NCI-H2196 treated with DMSO at 0.1 percent for 48 hours (cell line): ENCODE measurements around the gene STMN1.

Source experiments
- DNase-seq: peaks from one replicate; lab custom pipeline; 2025; ENCODE audit not compliant: unreplicated experiment; lab: John Stamatoyannopoulos, UW

The STMN1 gene

DNA sequence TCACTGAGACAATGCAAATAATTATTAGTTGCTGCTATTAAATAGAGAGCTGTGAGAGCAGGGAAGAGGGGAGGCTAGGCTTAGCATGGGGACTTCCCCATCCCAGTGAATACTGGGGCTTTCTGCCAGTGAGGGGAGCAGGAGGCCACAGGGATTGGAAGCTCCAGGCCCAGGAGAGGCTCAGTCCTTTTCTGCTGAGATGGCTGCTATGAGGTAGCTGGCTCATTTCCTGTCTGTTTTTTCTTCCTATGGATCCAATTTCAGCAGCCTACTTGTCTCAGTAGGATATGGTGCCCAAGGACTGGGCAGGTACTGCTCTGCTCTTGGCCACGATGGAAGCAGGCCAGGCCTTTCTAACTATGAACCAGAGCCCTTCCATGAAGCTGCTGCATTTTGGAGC, 10.0 kb downstream of the STMN1 start:
- DNase-seq: peak; percentile 38

DNA sequence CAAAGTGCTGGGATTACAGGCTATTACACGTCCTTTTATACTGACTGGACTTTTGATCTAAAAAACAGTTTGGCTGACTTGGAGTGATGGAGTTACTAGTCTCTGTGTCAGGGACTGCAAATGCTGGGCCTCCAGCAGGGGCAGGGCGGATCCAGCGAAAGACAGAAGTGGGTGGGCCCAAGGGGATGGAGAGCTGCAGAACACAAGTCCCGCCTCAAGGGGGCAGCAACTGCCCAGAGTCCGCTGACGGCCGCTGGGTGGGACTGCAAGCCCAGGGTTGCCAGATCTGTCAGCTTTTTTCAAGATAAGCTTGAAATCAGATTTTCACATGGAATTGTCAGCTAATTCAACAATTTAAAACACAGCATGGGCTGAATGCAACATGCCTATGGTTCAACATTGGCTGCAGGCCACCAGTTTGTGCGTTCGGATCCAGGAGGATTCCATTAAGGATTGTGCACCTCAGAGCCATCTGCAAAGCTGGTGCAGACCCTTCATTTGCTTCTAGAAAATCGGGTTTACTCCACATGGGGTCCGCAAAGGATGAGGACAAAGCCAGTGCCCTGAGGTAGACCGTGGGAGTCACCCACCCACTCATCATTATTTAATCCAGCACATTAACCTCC, 10.7 kb downstream of the STMN1 start:
- DNase-seq: peak; percentile 75

DNA sequence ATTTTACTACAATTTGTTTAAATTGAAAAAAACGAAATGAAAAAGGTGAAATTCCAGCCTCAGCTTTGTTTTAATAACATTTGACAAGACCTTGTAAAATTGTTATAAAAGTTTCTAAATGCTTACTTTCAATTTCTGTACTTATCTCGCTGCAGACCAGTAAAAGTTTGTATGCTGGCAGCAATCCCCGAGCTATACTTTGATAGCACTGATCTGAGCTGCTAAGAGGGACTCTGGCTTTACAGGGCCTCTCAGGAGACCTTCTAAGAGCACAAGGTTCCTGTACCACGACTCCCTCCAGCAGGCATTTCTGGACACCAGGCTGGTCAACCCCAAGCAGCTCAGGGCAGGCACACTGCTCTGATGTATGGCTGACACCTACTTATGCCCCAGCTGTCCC, 13.1 kb downstream of the STMN1 start:
- no peak for DNase-seq

DNA sequence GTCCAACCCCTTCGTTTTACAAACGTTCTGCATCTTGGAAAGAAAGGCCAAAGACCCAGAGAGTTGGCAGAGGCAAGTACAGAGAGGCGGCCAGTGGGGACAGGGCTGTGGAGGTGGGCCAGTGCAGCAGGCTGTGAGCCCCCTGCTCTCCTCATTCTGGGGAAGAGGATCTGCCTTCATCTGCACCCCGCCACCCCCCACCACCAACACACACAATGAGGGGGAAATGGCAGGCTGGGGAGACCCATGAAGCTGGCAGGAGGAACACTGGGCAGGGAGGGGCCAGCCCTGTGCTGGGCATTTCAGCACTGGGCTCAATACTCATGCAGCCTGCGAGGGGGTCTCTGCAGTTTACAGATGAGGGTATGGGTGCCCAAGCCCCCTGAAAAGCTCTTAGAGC, 14.6 kb downstream of the STMN1 start:
- DNase-seq: no peak

DNA sequence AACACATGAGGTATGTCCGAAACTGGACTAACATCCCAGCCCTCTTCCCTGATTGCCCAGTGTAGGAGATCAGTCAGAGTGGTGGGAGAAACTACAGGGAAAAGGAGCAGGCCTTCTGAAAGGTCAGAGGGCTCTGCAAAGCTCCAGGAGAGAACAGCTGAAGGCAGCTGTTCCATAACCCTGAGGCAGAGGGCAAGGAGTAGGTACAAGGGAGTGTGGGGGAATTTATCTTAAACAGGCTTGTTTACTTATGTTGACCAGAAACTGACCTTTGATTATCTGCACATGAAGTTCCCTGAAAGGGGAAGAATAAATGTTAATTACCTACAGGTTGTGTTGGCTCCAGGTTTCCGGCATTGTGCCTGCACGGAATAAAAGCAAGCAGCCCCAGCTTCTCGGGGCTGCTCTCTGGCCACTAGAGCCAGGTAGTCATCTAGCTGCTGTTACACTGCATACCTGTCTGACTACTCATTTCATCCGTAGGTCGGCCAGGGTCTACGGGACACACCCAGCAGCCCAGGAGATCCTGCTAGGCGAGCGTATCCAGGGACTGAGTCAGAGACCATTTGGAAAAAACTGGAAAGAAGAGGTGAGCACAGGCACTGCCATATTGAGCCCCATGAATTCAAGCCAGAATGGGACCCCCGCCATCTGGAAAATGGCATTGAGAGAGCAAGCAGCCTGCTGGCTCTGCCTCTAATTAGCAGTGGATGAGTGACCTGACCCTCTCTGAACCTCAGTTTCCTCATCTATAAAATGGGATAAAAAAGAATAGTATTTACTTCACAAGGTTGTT, 15.8 kb downstream of the STMN1 start:
- DNase-seq: no peak

DNA sequence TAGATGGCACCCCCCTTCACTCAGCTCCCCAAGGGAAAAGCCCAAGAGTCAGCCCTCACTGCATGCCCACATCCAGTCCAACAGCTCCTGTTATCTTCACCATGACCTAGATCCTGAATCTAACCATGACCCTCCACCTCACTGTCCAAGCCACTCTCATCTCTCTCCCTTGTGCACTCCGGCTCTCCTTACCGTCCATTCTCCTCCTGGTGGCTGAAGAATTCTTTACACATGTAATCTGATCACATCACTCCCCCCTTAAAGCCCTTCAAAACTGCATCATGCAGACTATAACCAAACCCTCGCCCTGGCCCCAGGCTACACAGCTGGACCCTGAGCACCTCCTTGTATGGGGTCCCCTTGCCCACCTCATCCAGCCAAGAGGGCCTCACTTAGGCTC, 16.7 kb downstream of the STMN1 start:
- DNase-seq: peak; percentile 92

DNA sequence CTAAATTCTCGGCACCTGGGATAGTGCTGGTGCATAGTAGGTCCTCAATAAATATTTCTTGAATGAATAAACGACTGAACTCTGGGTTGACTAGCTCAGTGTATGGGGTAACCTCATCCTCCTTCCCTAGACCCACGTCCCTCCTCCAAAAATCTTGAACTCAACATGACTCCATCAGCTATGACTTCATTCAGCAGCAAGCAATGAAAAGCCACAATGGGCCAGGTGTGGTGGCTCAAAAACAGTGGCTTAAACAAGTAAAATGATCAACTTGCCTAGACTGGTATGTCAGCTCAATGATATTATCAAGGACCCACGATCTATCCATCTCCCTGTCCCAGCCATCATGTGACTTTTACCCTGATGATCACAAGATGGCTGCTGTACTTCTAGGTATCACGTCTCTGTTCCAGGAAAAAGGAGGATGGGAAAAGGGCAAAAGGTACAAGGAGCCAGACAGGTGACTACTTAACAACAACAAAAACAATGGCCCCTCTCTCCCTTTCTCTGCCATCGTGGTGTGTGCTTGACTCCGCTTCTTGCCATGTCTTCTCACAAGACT, 17.7 kb downstream of the STMN1 start:
- DNase-seq: no peak

DNA sequence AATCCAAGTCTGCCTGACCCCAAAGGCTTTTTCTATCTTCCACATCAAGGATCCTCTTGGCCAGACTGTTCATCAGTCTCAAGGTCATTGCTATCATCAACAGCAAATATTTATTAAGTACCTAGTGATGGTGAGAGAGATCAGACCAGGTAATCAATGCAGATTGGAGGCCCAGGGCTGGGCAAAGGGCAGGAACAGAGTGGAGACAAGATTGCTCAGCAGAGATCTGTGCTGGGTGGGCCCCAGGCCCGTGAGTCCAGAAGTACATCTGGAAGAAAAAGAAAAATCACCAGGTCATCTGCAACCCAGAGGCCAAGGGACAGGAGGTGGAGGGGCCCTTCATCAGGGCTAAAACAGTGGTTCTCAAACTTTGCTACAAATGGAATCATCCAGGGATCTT, 20.6 kb downstream of the STMN1 start:
- no peak for DNase-seq

DNA sequence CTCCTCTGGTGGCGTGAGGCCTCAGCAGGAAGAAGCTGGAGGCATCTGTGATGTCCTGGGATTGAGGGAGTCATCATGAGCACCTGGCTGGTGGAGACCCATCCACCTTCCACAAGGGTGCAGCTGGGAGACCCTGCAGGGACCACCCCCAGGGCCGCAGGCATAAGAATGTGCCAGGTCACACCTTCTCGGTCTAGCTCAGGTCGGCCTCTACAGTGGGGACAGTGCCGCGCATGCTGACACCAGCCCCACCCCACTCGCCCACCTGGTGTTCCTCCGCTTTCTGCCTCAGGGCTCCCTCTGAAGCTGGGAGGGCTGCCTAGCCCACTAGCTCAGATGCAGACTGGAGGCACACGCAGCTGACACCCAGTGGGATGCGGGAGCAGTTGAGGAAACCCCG, 25.0 kb downstream of the STMN1 start:
- DNase-seq: no peak

DNA sequence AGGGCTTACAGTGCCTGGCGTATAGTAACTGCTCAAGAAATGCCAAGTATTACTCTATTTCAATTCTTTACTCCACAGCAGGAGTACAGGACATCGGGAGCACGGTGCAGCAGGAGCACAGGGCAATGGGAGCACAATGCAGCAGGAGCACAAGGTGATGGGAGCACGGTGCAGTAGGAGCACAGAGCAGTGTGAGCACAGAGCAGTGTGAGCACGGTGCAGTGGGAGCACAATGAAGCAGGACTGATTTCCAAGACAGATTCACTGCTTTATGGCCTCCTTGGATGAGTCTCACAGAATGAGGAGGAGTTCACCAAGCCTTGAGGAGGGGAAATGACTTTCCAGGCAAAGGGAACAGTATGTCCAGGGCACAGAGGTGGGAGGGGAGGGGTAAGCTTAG, 25.7 kb downstream of the STMN1 start:
- DNase-seq: no peak

DNA sequence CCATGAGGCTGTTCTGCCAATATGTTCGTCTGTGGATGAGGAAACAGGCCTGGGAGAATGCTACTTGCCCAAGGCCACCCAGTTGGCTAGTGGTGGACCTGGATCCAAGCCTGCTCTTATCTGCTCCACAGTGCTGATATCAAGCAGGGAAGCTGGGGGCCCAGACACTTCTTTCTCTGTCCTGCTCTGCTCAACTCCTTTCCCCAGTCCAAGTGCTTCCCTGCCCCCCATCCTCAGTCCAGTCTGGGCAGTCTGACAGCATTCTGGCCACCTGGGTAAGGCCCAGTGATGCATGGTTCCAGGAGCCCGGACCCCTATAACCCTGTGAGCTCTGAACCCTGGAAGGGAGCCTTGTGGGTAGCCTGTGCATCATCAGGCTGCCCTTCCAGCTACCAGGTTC, 26.5 kb downstream of the STMN1 start:
- no peak for DNase-seq

DNA sequence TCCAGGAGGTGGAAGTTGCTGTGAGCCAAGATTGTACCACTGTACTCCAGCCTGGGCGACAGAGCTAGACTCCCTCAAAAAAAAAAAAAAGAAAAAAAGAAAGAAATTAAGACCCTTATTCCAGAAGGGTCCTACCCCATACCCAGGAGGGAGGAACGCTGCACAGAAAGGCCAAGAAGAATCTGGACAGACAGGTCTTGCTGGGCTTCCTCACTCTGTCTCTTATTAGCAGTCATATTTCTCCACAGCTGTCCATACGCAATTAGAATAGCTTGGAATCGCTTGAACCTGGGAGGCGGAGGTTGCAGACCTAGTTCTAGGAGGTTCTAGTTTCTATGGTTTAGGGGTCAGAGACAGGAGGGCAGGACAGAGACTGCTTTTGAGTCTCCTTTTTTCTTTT, 27.5 kb downstream of the STMN1 start:
- no peak for DNase-seq

DNA sequence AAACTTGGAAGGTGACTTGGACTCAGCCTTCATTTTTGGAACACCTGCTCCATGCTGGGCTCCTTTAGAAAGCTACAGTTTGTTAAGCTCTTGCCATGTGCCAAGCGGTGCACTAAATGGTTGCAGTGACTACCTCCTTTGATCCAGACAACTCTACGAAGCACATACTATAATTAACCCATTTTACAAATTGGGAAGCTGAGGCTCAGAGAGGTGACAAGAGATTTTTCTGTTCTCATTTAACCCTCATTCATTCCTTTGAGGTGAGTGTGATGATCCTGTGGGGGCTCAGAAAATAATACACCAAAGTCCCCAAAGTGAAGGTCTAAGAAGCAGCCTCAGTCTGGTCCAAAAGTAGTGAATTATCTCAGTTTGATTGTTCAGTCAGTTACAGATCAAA, 29.1 kb downstream of the STMN1 start:
- no peak for DNase-seq

DNA sequence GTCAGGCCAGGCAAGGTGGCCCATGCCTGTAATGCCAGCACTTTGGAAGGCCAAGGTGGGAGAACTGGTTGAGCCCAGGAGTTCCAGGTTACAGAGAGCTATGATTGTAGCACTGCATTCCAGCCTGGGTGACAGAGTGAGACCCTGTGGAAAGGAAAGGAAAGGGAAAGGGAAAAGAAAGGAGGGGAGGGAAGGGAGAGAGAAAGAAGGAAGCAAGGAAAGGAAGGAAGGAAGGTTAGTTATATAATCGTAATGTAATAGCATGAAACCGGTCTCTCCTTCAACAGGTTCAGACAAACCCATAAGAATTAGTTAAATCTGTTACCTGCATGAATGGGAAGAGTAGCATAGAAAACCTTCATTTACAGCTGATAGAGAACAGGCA, 29.5 kb downstream of the STMN1 start:
- no peak for DNase-seq

DNA sequence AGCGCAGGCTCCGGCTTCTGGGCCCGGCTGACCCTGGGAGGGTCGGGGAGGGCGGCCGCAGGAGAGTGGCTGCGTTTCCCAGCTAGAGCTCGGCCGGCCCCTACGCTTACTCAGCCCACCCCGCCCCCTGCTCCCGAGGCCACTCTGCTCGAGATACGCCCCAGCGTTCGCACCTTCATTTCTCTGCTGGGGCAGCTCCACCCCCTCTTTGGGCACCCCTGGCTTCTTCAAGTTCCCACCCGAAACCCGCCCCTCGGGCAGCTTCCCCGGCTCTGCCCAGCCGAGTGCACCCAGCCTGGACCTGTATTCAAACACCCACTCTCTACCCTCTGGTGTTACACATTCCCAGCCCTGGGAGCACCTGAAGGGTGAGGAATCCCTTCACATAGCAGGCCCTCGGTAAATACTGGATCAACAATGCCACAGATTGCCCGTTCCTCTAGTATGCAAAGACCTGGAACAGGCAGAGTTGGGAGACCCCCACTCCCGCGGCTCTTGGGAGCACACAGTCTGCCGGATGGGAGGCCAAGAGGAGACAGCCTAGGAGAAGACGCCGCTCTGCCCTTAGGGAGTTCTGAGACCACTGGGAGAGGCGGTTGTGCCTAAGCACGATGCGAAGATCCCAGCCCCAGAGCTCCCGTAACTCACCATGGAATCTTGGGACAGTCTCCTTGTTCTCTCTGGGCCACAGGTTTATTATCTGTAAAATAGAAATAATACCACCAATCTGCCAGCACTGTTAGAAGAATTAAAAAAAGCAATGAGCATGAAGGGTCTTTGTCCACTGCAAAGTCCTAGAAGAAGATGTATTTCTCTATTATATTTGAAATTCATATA, 30.1 kb downstream of the STMN1 start:
- no peak for DNase-seq

DNA sequence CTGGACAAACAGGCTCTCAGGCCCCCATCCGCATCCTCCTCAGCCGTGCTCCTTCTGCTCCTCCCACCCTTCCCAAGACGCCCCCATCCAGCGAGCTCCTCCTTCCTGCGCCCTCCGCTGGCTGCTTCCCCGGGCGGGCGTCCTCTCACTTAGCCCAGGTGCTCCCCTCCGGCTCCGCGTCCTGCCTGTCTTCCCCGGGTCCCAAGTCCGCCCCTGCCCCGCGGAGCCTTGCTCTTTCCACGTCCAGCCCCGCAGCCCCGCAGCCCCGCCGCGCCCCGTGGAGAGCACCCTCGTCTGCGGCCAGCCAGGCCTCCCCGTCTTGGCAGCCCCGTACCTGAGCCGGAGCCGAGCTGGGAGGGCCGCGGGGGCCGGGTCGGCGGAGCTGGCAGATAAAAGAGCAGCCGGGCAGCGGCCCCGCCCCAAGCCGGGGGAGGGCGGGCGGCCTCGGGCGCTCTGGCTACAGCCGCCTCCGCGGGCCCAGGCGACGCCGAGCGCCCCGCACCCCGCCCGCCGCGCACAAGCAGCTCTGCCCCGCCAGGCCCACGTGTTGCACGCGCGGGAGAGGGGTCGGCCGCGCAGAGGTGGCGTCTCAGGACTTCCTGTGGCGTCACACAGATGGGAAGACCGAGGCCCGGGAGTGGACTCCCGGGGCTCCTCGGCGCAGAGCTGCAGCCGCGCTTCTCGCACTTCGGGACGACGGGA, 30.9 kb downstream of the STMN1 start, which contains the start of gene PAQR7:
Gene PAQR7 (minus strand): TSS at position 555 of the 702 bp plus-strand sequence. CDS start 11,869 bp downstream, outside the sequence.
- peak; percentile 62 for DNase-seq

DNA sequence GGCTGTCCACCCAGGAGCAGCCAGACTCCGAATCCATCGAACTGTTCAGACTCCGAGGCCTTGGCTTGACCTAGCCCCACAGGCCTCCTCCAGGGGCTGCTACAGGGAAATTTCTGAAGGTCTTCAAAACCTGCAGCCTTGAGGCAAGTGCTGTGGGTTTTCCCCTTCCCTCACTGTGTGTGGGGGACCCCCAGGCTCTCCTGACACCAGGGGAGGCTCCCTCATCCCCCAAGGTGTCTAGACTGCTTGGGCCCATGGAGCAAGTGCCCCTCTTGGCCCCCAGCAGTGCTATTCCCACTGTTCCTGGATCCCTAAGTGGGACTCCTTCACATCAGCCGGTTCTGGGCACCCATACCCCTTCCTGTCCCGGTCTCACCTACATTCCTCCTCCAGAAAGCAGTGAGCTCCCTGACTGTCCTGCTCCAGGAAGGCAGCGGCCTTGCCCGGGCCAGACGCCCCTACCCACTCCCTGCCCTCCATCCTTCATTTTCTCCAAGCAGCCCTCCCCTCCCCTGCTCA, 31.5 kb downstream of the STMN1 start:
- DNase-seq: no peak

DNA sequence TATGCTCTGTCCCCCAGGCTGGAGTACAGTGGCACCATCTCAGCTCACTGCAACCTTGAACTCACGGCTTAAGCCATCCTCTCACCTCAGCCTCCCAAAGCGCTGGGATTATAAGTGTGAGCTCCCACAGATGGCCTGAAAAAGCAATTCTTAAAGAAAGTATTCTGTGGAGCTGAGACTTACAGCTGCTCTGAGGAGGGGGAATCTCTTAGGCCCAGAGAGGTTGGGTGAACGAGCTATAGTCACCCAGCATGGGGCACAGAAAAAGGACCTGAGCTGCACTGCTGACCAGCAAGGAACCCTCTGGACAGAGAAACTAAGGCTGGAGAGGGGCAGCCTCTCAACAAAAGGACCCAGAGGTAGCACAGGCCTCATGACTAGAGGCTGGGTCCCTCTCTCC, 32.0 kb downstream of the STMN1 start:
- no peak for DNase-seq

DNA sequence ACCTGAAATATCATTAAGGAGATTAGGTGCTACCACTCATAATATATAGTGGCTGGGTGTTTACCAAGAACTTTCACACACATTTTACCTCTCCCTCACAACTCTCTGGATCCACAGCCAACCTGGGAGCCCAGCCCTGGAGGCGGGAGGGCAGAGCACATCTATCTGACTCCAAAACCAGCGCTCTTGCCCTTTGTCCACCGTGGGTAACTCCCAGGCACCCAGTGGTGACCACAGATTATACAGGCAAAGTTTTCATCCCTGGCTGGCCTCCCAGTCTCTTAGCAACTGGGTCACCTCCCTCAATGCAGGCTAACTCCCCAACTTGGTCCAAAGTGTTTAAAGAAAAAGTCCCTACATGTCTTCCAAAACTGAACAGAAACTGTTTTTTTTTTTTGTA, 33.1 kb downstream of the STMN1 start:
- no peak for DNase-seq

DNA sequence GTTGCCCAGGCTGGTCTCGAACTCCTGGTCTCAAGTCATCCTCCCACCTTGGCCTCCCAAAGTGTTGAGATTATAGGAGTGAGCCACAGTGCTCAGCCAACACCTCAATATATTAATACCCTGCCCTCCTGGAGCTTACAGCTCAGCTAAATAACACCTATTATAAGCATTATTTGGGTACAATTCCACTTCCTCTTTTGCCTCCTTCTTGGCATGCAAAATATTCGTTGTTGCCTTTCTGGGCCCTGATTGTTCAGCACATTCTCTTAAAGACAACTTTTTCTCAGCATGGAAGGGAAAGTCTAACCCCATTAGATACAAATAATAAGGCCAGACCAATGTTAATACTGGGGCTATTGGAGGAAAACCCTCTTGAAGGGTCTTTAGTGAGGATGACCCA, 33.5 kb downstream of the STMN1 start:
- no peak for DNase-seq
